ENCODE data around the gene CEACAM7.
"Not testable (repeated sequence)": the region's sequence is repeated elsewhere in the genome, so short reads cannot be mapped to it uniquely, and the experiment has no call there.

Gene CEACAM7

DNA sequence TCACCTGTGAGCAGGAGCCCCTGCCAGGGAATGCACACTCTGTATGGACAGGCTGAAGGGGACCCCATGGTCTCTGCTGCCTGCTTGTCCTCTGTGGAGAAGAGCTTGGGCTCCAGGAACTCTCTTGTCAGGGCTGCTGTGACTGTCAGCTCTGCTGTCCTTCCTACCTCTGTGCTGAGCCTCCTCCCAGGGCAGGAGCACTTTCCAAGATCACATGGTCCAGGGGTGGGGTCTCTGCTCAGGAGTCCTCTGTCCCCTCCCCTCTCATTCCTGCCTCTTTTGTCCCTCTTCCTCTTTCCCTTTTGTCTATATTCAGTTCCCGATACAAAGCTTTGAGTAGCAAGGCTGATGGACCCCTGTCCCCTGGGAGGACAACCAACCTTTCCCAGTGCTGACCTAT lies at the start of gene CEACAM7:
TSS of gene CEACAM7 (minus strand) at position 173 of the 400 bp plus-strand sequence. CDS start at position 68, 105 bp downstream.
- no peak for DNase-seq

DNA sequence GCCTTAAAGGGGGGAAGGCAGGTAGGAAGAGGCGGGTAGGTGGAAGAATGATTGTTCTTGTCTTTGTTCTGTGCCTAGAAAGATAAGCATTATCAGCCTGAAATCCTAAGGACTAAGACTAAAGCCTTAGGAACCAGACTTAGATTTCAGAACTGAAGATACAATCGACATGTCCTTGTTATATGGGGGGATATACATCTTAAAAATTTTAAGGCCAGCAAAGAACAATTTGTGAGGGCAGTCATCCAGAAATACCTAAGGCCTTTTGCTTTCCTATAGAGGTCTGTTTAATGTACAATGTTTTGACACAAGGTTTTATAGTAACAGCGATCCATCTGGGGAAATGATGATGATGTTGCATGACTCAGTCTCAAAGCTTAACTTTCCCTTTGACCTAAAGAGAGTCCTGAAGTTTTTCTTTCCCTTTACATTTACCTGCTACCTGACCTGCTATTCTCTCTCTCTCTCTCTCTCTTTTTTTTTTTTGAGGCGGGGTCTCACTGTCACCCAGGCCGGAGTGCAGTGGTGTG lies 47.1 kb upstream of the CEACAM7 start:
- DNase-seq, result no peak

DNA sequence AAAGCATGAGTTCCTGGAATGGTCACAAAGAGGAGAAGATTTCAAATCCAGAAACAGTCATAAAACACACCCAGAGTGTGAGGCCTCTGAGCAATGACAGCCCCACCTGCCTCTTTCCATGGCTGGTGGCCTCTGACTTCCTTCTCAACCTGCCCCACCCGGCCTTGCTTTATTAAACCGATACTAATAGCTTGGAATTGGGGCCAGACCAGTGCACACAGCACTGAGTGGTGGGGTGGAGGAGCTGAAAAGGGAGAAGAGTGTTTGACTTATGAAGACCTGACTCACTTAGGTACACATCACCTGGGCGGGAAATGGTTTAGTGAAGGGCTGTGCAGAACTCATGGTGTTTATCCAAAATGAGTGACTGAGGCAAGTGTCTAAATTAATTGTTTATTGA lies 46.5 kb upstream of the CEACAM7 start:
- DNase-seq, result no peak

DNA sequence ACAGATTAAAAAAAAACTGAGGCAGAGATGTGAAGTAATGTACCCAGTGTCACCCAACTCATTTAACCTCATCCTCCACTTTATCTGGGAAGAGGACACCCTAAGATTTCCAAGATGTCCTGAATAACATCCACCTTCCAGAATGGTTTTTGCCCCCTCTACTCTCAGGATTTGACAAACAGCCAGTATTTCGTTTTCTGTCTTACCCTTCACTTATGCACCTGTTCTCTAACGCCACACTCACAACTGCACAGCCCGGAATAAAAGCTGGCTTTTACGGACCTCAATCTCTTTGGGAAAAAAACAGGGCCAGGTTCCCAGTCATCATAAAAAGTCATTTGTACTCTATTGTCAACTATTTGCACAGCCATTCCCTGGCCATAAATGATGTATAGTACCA lies 46.1 kb upstream of the CEACAM7 start:
- DNase-seq, result no peak

DNA sequence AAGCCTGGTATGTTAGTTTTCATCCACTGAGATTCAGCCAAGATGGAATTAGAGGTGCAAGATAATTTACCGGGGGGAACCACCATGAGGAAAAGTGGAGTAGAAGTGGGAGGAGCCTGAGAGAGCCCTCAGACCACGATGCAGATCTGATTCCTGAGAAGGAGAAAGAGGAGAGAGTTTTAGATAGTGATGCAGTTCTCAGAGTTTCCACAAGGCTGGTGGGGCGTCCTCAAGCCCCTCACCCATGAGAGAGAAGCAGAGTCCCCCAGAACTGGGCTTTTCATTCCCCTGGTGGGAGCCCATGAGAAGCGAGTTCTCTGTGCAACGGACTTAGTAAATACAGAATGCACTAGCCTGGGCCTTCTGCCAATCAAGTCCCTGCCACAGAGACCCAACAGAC lies 38.4 kb upstream of the CEACAM7 start:
- no peak for DNase-seq

DNA sequence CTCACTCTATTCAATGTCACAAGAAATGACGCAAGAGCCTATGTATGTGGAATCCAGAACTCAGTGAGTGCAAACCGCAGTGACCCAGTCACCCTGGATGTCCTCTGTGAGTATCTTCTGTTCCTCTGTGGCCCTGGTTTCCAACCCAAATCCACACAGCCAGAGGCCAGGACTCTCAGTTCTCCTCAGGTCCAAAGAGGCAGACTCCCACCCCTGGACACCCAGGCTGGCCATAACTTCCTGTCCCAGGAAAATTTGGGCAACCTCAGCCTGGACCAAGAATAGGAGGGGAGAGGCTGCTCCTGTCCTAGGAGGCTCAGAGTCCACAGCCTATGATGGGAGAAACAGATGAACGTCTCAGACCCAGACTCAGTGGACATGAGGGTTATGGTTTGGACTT lies 32.0 kb upstream of the CEACAM7 start:
- DNase-seq, result no peak

DNA sequence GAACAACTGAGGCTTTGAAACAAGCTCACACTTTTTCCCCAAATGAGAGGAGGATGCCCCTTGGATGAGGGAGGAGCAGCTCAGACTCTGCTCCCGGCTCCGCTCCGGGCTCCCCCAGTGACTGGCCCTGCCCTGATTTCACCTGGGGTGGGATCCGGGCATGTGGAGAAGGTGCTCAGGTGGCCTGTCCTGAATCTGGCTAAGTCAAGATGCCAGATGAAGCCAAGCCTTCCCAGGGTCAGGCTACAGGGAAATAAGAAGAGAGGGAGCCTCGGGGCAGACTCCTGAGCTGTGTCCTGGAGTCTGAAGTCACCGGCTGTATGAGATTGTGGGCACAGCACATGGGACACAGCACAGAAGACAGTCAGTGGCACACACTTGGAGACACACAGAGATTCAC lies 30.7 kb upstream of the CEACAM7 start:
- no peak for DNase-seq

DNA sequence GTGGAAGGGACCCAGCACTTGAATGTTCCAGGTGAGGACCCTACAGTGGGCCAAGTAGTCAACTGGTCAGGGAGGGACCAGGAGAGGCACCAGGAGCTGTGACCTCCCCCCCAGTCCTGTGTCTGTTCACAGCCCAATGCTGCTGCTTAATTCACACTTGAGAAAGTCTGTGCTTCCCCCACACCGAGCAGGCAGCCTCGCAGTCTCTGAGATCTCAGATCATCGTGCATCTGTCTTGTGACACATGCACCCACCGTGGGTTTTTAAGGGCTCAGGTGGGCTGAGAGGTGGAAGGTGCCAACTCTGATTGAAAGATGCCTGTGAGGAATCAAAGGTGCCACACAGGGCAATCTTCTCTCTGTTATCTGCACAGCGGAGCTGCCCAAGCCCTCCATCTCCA lies 26.5 kb upstream of the CEACAM7 start:
- no peak for DNase-seq

DNA sequence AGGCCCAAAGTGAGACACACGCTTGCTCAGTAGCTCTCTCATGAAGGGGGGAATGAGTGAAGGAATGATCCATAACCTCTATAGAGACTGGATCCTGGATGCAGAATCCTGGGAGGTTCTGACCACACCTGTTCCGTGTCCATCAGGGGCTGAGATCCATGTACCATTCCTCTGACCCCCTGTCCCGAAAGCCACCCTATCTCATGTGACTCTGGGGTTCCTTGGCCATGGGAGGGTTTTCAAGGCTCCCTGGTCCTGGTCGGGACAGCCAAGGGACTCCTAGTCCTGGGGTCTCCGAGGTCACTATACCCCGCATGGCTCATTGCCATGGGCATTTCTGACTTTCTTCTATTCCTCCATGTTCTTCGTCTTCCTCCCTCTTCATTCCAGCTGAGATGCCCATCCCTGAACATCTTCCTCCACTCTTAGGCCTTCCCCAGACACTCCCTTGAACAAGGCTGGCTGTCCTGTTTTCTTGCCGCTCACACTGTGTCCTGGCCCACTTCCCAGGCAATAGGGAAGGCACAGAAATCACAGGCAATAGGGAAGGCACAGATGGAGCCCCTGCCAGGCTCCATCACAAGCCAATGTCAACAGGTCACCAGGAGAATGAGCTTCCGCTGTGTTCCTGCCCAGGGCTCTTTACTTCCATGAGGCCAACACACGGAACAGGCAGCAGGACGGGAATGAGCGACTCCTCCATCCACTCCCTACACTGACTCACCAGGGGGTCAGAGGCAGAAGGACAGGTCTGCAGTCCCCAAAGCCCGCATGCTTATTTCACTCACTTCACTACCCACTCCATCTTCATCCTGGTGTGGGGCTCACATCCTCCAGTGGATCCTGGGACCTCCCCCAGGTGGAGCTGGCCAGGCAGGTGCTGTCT lies 23.5 kb upstream of the CEACAM7 start:
- DNase-seq, result no peak

DNA sequence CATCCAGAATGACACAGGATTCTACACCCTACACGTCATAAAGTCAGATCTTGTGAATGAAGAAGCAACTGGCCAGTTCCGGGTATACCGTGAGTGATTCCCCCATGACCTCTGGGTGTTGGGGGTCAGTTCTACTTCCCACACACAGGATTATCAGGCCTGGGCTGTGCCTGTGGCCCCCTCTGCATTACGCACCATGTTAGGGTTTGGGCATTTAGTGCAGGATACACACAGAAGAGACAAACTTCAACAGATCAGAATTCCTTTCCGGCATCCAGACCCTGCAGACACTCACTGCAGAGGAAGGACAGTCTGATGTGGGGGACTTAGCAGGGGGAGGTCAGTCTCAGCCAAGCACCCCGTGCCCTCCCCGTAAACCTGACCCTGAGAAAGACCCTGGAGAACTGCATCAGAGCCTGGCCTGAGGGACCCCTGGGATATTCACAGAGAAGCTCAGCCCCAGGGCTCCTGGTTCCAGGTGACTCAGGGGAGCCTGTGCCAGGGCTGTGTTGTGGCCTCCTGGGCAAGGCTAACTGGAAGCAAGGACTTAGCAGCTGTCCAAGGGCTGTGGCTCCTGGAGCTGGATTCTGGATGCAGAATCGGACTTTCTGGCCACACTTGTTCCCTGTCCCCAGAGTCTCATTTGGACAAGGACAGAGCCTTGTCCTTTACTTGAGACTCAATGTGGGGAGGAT lies 22.0 kb upstream of the CEACAM7 start:
- no peak for DNase-seq

DNA sequence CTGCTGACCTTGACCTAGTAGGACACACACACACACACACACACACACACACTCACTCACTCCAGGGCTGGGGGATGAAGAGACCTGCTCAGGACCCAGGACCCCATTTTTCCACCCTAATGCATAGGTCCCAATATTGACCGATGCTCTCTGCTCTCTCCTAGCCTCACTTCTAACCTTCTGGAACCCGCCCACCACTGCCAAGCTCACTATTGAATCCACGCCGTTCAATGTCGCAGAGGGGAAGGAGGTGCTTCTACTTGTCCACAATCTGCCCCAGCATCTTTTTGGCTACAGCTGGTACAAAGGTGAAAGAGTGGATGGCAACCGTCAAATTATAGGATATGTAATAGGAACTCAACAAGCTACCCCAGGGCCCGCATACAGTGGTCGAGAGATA lies 21.4 kb upstream of the CEACAM7 start:
- DNase-seq, result not testable (repeated sequence)

DNA sequence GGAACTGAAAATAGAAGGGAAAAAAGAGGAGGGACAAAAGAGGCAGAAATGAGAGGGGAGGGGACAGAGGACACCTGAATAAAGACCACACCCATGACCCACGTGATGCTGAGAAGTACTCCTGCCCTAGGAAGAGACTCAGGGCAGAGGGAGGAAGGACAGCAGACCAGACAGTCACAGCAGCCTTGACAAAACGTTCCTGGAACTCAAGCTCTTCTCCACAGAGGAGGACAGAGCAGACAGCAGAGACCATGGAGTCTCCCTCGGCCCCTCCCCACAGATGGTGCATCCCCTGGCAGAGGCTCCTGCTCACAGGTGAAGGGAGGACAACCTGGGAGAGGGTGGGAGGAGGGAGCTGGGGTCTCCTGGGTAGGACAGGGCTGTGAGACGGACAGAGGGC lies 20.4 kb upstream of the CEACAM7 start, which contains the start of gene CEACAM5:
TSS of gene CEACAM5 (plus strand) at position 146 of the 400 bp plus-strand sequence. CDS start at position 252, 106 bp downstream.
- no peak for DNase-seq

DNA sequence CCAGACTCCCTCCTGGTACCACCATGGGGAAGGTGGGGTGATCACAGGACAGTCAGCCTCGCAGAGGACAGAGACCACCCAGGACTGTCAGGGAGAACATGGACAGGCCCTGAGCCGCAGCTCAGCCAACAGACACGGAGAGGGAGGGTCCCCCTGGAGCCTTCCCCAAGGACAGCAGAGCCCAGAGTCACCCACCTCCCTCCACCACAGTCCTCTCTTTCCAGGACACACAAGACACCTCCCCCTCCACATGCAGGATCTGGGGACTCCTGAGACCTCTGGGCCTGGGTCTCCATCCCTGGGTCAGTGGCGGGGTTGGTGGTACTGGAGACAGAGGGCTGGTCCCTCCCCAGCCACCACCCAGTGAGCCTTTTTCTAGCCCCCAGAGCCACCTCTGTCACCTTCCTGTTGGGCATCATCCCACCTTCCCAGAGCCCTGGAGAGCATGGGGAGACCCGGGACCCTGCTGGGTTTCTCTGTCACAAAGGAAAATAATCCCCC lies 19.9 kb upstream of the CEACAM7 start:
- no peak for DNase-seq

DNA sequence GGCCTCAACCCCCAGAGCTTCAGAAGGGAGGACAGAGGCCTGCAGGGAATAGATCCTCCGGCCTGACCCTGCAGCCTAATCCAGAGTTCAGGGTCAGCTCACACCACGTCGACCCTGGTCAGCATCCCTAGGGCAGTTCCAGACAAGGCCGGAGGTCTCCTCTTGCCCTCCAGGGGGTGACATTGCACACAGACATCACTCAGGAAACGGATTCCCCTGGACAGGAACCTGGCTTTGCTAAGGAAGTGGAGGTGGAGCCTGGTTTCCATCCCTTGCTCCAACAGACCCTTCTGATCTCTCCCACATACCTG lies 19.4 kb upstream of the CEACAM7 start:
- DNase-seq, result no peak

DNA sequence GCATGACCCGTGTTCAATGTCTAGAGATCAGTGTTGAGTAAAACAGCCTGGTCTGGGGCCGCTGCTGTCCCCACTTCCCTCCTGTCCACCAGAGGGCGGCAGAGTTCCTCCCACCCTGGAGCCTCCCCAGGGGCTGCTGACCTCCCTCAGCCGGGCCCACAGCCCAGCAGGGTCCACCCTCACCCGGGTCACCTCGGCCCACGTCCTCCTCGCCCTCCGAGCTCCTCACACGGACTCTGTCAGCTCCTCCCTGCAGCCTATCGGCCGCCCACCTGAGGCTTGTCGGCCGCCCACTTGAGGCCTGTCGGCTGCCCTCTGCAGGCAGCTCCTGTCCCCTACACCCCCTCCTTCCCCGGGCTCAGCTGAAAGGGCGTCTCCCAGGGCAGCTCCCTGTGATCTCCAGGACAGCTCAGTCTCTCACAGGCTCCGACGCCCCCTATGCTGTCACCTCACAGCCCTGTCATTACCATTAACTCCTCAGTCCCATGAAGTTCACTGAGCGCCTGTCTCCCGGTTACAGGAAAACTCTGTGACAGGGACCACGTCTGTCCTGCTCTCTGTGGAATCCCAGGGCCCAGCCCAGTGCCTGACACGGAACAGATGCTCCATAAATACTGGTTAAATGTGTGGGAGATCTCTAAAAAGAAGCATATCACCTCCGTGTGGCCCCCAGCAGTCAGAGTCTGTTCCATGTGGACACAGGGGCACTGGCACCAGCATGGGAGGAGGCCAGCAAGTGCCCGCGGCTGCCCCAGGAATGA lies 18.9 kb upstream of the CEACAM7 start:
- peak; percentile 48 for DNase-seq

DNA sequence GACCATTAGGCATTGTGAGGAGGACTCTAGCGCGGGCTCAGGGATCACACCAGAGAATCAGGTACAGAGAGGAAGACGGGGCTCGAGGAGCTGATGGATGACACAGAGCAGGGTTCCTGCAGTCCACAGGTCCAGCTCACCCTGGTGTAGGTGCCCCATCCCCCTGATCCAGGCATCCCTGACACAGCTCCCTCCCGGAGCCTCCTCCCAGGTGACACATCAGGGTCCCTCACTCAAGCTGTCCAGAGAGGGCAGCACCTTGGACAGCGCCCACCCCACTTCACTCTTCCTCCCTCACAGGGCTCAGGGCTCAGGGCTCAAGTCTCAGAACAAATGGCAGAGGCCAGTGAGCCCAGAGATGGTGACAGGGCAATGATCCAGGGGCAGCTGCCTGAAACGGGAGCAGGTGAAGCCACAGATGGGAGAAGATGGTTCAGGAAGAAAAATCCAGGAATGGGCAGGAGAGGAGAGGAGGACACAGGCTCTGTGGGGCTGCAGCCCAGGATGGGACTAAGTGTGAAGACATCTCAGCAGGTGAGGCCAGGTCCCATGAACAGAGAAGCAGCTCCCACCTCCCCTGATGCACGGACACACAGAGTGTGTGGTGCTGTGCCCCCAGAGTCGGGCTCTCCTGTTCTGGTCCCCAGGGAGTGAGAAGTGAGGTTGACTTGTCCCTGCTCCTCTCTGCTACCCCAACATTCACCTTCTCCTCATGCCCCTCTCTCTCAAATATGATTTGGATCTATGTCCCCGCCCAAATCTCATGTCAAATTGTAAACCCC lies 17.5 kb upstream of the CEACAM7 start:
- peak; percentile 10 for DNase-seq

DNA sequence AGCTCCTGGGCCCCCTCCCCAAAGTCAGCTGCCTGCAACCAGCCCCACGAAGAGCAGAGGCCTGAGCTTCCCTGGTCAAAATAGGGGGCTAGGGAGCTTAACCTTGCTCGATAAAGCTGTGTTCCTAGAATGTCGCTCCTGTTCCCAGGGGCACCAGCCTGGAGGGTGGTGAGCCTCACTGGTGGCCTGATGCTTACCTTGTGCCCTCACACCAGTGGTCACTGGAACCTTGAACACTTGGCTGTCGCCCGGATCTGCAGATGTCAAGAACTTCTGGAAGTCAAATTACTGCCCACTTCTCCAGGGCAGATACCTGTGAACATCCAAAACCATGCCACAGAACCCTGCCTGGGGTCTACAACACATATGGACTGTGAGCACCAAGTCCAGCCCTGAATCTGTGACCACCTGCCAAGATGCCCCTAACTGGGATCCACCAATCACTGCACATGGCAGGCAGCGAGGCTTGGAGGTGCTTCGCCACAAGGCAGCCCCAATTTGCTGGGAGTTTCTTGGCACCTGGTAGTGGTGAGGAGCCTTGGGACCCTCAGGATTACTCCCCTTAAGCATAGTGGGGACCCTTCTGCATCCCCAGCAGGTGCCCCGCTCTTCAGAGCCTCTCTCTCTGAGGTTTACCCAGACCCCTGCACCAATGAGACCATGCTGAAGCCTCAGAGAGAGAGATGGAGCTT lies 15.7 kb upstream of the CEACAM7 start:
- no peak for DNase-seq

DNA sequence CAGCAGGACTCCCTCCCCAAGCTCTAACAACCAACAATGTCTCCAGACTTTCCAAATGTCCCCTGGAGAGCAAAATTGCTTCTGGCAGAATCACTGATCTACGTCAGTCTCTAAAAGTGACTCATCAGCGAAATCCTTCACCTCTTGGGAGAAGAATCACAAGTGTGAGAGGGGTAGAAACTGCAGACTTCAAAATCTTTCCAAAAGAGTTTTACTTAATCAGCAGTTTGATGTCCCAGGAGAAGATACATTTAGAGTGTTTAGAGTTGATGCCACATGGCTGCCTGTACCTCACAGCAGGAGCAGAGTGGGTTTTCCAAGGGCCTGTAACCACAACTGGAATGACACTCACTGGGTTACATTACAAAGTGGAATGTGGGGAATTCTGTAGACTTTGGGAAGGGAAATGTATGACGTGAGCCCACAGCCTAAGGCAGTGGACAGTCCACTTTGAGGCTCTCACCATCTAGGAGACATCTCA lies 14.1 kb upstream of the CEACAM7 start:
- DNase-seq, result peak; percentile 86

DNA sequence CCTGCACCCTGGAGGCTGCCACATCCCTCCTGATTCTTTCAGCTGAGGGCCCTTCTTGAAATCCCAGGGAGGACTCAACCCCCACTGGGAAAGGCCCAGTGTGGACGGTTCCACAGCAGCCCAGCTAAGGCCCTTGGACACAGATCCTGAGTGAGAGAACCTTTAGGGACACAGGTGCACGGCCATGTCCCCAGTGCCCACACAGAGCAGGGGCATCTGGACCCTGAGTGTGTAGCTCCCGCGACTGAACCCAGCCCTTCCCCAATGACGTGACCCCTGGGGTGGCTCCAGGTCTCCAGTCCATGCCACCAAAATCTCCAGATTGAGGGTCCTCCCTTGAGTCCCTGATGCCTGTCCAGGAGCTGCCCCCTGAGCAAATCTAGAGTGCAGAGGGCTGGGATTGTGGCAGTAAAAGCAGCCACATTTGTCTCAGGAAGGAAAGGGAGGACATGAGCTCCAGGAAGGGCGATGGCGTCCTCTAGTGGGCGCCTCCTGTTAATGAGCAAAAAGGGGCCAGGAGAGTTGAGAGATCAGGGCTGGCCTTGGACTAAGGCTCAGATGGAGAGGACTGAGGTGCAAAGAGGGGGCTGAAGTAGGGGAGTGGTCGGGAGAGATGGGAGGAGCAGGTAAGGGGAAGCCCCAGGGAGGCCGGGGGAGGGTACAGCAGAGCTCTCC lies 13.5 kb upstream of the CEACAM7 start:
- peak; percentile 30 for DNase-seq

DNA sequence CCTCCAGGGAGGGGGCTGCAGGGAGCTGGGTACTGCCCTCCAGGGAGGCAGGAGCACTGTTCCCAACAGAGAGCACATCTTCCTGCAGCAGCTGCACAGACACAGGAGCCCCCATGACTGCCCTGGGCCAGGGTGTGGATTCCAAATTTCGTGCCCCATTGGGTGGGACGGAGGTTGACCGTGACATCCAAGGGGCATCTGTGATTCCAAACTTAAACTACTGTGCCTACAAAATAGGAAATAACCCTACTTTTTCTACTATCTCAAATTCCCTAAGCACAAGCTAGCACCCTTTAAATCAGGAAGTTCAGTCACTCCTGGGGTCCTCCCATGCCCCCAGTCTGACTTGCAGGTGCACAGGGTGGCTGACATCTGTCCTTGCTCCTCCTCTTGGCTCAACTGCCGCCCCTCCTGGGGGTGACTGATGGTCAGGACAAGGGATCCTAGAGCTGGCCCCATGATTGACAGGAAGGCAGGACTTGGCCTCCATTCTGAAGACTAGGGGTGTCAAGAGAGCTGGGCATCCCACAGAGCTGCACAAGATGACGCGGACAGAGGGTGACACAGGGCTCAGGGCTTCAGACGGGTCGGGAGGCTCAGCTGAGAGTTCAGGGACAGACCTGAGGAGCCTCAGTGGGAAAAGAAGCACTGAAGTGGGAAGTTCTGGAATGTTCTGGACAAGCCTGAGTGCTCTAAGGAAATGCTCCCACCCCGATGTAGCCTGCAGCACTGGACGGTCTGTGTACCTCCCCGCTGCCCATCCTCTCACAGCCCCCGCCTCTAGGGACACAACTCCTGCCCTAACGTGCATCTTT lies 12.5 kb upstream of the CEACAM7 start:
- DNase-seq, result no peak

All from EL (cell line).